ENCODE measurements around the gene LDLRAD4. TPM values are rescaled to one million over a fixed set of nuclear protein-coding genes. Genes with fewer than 3 reads are reported as not detected.

LDLRAD4 gene
- total and polyA plus RNA-seq, 9 of the 15 experiments (the other 6 are each of a cell fraction or from before 2014, with no cell fraction given), result 0.01 TPM; not detected in 8

GRCh38 chr18:13627639-13628038, 409.1 kb downstream of the LDLRAD4 start:
- ATAC-seq (no peak), FAIRE-seq (no peak), DNase-seq (ENCODE audit: extremely low read depth in 1 of 4, low spot score in 3 of 4) (no peak)
- no peak overlapping the region for H2AFZ ChIP-seq (ENCODE audit: low read depth, low read length)
- WGBS (ENCODE audit: insufficient coverage, low coverage, missing lambda C conversion rate), result 3% methylated on average over 8 of the region's 8 CpGs
- intact Hi-C loops (cut with micrococcal nuclease) (no loop called here), in situ Hi-C loops (cut with MboI) (no loop called here)
- H3K9ac ChIP-seq (ENCODE audit: insufficient read depth in 1 of 2, low read depth in 2 of 2, low read length in 2 of 2), result no peak overlapping the region
- no peak overlapping the region for H3K4me3 ChIP-seq
- no peaks in the 10 kb centered on the region for H3K4me1 ChIP-seq (replicated peaks in 1 of 2; ENCODE audit: control insufficient read depth in 2 of 2, insufficient read depth in 2 of 2, low read length in 2 of 2)
- CTCF ChIA-PET (ENCODE audit: low intra/inter-chr PET ratio), result no interaction called here
- no peaks in the 10 kb centered on the region; the same call in none of the 2 replicates for H4K20me1 ChIP-seq (replicated peaks; ENCODE audit: control insufficient read depth, insufficient read depth, low read length)
- no peaks in the 10 kb centered on the region for H3K9me1 ChIP-seq (ENCODE audit: control insufficient read depth, insufficient read depth, low read length)
- POLR2A ChIA-PET, result no interaction called here
- H3K36me3 ChIP-seq (ENCODE audit: control insufficient read depth, insufficient read depth, low read length), result no peaks in the 10 kb centered on the region
- no peak overlapping the region for H3K4me2 ChIP-seq (ENCODE audit: insufficient read depth, low read length)
- BruUV-seq (replicated peaks), result no TSS peak
- TF ChIP-seq CBX3 (IDR thresholded peaks at IDR 0.05; ENCODE audit: borderline replicate concordance in 1 of 2, low read length in 2 of 2), result no peak
- TF ChIP-seq MECOM (CRISPR knock-in tag; IDR thresholded peaks at IDR 0.05), result no peak
- no peak for TF ChIP-seq ZNF41 (CRISPR knock-in tag; conservative IDR thresholded peaks at IDR 0.05)
- TF ChIP-seq KDM4B (IDR thresholded peaks at IDR 0.05; ENCODE audit: borderline replicate concordance in 2 of 2, low read depth in 1 of 2), result no peak
- TF ChIP-seq KLF16 (IDR thresholded peaks at IDR 0.05), result no peak
- 0 out of 2 replicates have a peak, but pooled peaks cover 4% of the 10 kb centered on the region for H3K9me3 ChIP-seq (replicated peaks; ENCODE audit: control insufficient read depth, insufficient read depth, low read depth, low read length)
- no peaks in the 10 kb centered on the region for H3K79me2 ChIP-seq (ENCODE audit: control insufficient read depth, insufficient read depth, low read length)
- H3K27me3 ChIP-seq (ENCODE audit: control insufficient read depth in 2 of 2, insufficient read depth in 2 of 2, low read length in 2 of 2), result peaks cover 28 to 53% of the 10 kb centered on the region in 2 experiments; a peak in 4 of 5 replicates
- no peak overlapping the region for H3K27ac ChIP-seq (ENCODE audit: extremely low read depth, low read depth, low read length)

- Histone ChIP-seq H3K4me2 (ENCODE audit: insufficient read depth, low read length) (no peak overlapping the region), H3K27ac (ENCODE audit: extremely low read depth, low read depth, low read length) (no peak overlapping the region), H2AFZ (ENCODE audit: low read depth, low read length) (no peak overlapping the region), H3K9me1 (ENCODE audit: control insufficient read depth, insufficient read depth, low read length) (no peaks in the 10 kb centered on the region), H3K4me1 (replicated peaks in 1 of 2; ENCODE audit: control insufficient read depth in 2 of 2, insufficient read depth in 2 of 2, low read length in 2 of 2) (no peaks in the 10 kb centered on the region), H4K20me1 (replicated peaks; ENCODE audit: control insufficient read depth, insufficient read depth, low read length) (no peaks in the 10 kb centered on the region; the same call in 1 of the 2 replicates), H3K36me3 (ENCODE audit: control insufficient read depth, insufficient read depth, low read length) (no peaks in the 10 kb centered on the region), H3K27me3 (ENCODE audit: control insufficient read depth in 2 of 2, insufficient read depth in 2 of 2, low read length in 2 of 2) (peaks cover 23 to 47% of the 10 kb centered on the region in 2 experiments; a peak in 4 of 5 replicates), H3K79me2 (ENCODE audit: control insufficient read depth, insufficient read depth, low read length) (no peaks in the 10 kb centered on the region), H3K4me3 (no peak overlapping the region), H3K9me3 (replicated peaks; ENCODE audit: control insufficient read depth, insufficient read depth, low read depth, low read length) (0 out of 2 replicates have a peak, but pooled peaks cover 4% of the 10 kb centered on the region), H3K9ac (ENCODE audit: insufficient read depth in 1 of 2, low read depth in 2 of 2, low read length in 2 of 2) (no peak overlapping the region)
- FAIRE-seq, result no peak
- ChIA-PET POLR2A (no interaction called here), CTCF (ENCODE audit: low intra/inter-chr PET ratio) (no interaction called here)
- TF ChIP-seq POLR2AphosphoS5 (IDR thresholded peaks at IDR 0.05; ENCODE audit: control insufficient read depth, insufficient read depth, low read depth, low read length), result no peak
- no peak for TF ChIP-seq SNIP1 (IDR thresholded peaks at IDR 0.05; ENCODE audit: low read depth)
- no peak for TF ChIP-seq CTCF (IDR thresholded peaks at IDR 0.05 in 2 of 3, conservative IDR thresholded peaks at IDR 0.05 in 1 of 3; ENCODE audit: insufficient read depth in 2 of 3, low read depth in 1 of 3, low read length in 3 of 3)
- TF ChIP-seq ZNF445 (CRISPR knock-in tag; IDR thresholded peaks at IDR 0.05; ENCODE audit: low read depth), result no peak
- TF ChIP-seq POLR2AphosphoS2 (IDR thresholded peaks at IDR 0.05; ENCODE audit: low read length), result no peak
- no peak for TF ChIP-seq MEIS2 (IDR thresholded peaks at IDR 0.05; ENCODE audit: partially characterized antibody)
- TF ChIP-seq SLC30A9 (CRISPR knock-in tag; IDR thresholded peaks at IDR 0.05), result no peak
- no peak for TF ChIP-seq POLR3G (IDR thresholded peaks at IDR 0.05; ENCODE audit: extremely low read depth, insufficient read length, insufficient replicate concordance)
- TF ChIP-seq BRD4 (IDR thresholded peaks at IDR 0.05), result no peak
- no peak for TF ChIP-seq ZC3H8 (IDR thresholded peaks at IDR 0.05)
- no peak for ATAC-seq
- BruUV-seq (replicated peaks), result no TSS peak
- no peak for DNase-seq (ENCODE audit: extremely low read depth in 1 of 4, low spot score in 3 of 4)
- in situ Hi-C loops (cut with MboI) (no loop called here), intact Hi-C loops (cut with micrococcal nuclease) (no loop called here)
- 5% methylated on average over 9 of the region's 9 CpGs for WGBS (ENCODE audit: insufficient coverage, low coverage, missing lambda C conversion rate)
Measured at GRCh38 chr18:13628211-13628610, 409.7 kb downstream of the LDLRAD4 start.

Measured in K562 (cell line).